Hepatocyte (in vitro differentiated cells): ENCODE results near the gene LDLRAP1. TPM values are rescaled to one million over a fixed set of nuclear protein-coding genes. Genes with fewer than 3 reads are reported as not detected.

Source experiments
- DNase-seq: peaks from one replicate; pipeline ENCODE4 v3.0.0-alpha.2; 2016; ENCODE audit warnings: low spot score
- H2AFZ ChIP-seq: fragments of 200-600 bp; sonication (generic); 2 replicates; pipeline ENCODE4 v1.6.0; 2016; ENCODE audit warnings: antibody characterized with exemption, mild to moderate bottlenecking
- H3K27ac ChIP-seq: fragments of 200-600 bp; sonication (generic); 2 replicates; pipeline ENCODE4 v1.5.1; 2016; ENCODE audit warnings: mild to moderate bottlenecking
- H3K27me3 ChIP-seq: fragments of 200-600 bp; sonication (generic); 2 replicates; pipeline ENCODE4 v1.6.1; 2016
- H3K36me3 ChIP-seq: fragments of 200-600 bp; sonication (generic); replicated peaks from 2 replicates; pipeline ENCODE4 v1.5.1; 2016; ENCODE audit warnings: low read depth; ENCODE audit not compliant: insufficient read depth
- H3K4me1 ChIP-seq: fragments of 200-600 bp; sonication (generic); 2 replicates; pipeline ENCODE4 v1.5.1; 2016; ENCODE audit warnings: mild to moderate bottlenecking, moderate library complexity; ENCODE audit not compliant: insufficient read depth
- H3K4me2 ChIP-seq: fragments of 200-600 bp; sonication (generic); 2 replicates; pipeline ENCODE4 v1.6.0; 2016
- H3K4me3 ChIP-seq: fragments of 200-600 bp; sonication (generic); 2 replicates; pipeline ENCODE4 v1.5.1; 2016; ENCODE audit warnings: mild to moderate bottlenecking
- H3K79me2 ChIP-seq: fragments of 200-600 bp; sonication (generic); 2 replicates; pipeline ENCODE4 v1.6.0; 2017; ENCODE audit warnings: mild to moderate bottlenecking
- H3K9me2 ChIP-seq: fragments of 200-600 bp; sonication (generic); replicated peaks from 2 replicates; pipeline ENCODE4 v1.6.0; 2017; ENCODE audit warnings: mild to moderate bottlenecking; ENCODE audit not compliant: insufficient read depth
- H3K9me3 ChIP-seq: fragments of 200-600 bp; sonication (generic); 2 replicates; pipeline ENCODE4 v1.5.1; 2016; ENCODE audit warnings: low read depth, mild to moderate bottlenecking
- H4K20me1 ChIP-seq: fragments of 200-600 bp; sonication (generic); 2 replicates; pipeline ENCODE4 v1.6.0; 2016; ENCODE audit warnings: mild to moderate bottlenecking; ENCODE audit not compliant: insufficient read depth, poor library complexity, severe bottlenecking
- EZH2 ChIP-seq: fragments of 200-600 bp; sonication (generic); IDR thresholded peaks from 2 replicates; pipeline ENCODE4 v1.6.1; 2016; ENCODE audit warnings: antibody characterized with exemption, mild to moderate bottlenecking, borderline replicate concordance
- EZH2phosphoT487 ChIP-seq: fragments of 200-600 bp; sonication (generic); IDR thresholded peaks from one replicate; pipeline ENCODE4 v1.6.1; 2018; ENCODE audit warnings: antibody characterized with exemption, mild to moderate bottlenecking, low read depth, moderate library complexity; ENCODE audit not compliant: unreplicated experiment, severe bottlenecking
- WGBS: methylation state at CpG from one replicate; pipeline ENCODE4 v1.1.6; 2016; ENCODE audit warnings: low lambda C conversion rate; ENCODE audit errors: missing lambda C conversion rate; 5-methylcytosine and 5-hydroxymethylcytosine counted together
- polyA plus RNA-seq: library from polyadenylated mRNA; unstranded; fragments of >200 nt; fragmentation: Nextera tagmentation; extraction: Ambion mirVana; gene quantifications from 2 replicates; pipeline ENCODE4 v1.2.1, GENCODE V29; 2016
- total RNA-seq: library from RNA; depleted of rRNA; stranded (reverse); fragments of >200 nt; gene quantifications from 2 replicates; pipeline ENCODE4 v1.2.3, GENCODE V29; 2014
- TF ChIP-seq, protein P1 (sequence below): fragments of 200-600 bp; sonication (generic); IDR thresholded peaks from 2 replicates; pipeline ENCODE4 v1.5.1; 2016; ENCODE audit warnings: antibody characterized with exemption, mild to moderate bottlenecking; ENCODE audit not compliant: poor library complexity

LDLRAP1 gene
- total and polyA plus RNA-seq, 2 experiments from 2014 or later: 17.3 to 27.5 TPM

DNA sequence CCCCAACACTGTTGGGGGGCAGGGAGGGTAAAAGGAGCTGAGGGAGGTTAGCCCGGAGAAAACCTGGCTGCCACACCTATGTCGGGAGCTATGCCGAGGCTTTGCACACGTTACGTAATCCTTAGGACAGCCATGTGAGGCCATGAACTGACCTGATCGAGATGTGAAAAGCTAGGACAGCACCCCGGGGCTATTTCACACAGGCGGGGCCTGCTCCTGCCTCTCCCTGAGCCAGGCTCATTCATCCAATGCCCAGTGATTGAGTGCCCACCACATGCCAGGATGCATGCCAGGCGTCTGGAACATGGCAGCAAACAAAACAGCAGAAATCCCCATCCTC is 30.2 kb downstream of the LDLRAP1 start:
- Histone ChIP-seq H3K4me1 (peaks cover 30% of the 10 kb centered on the region), H3K36me3 (no peaks in the 10 kb centered on the region), H3K9me2 (no peaks in the 10 kb centered on the region), H3K4me3 (no peak overlapping the region), H4K20me1 (no peaks in the 10 kb centered on the region), H3K79me2 (no peaks in the 10 kb centered on the region), H3K4me2 (peak overlapping the region; percentile 61), H3K9me3 (no peaks in the 10 kb centered on the region), H2AFZ (no peak overlapping the region), H3K27ac (peak overlapping the region; percentile 69), H3K27me3 (no peaks in the 10 kb centered on the region)
- no peak for TF ChIP-seq EZH2phosphoT487
- no peak for TF ChIP-seq EZH2
- TF ChIP-seq, protein P1, sequence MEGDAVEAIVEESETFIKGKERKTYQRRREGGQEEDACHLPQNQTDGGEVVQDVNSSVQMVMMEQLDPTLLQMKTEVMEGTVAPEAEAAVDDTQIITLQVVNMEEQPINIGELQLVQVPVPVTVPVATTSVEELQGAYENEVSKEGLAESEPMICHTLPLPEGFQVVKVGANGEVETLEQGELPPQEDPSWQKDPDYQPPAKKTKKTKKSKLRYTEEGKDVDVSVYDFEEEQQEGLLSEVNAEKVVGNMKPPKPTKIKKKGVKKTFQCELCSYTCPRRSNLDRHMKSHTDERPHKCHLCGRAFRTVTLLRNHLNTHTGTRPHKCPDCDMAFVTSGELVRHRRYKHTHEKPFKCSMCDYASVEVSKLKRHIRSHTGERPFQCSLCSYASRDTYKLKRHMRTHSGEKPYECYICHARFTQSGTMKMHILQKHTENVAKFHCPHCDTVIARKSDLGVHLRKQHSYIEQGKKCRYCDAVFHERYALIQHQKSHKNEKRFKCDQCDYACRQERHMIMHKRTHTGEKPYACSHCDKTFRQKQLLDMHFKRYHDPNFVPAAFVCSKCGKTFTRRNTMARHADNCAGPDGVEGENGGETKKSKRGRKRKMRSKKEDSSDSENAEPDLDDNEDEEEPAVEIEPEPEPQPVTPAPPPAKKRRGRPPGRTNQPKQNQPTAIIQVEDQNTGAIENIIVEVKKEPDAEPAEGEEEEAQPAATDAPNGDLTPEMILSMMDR: no peak
- peak; percentile 68 for DNase-seq
- 65% methylated on average over 8 of the region's 9 CpGs for WGBS

DNA sequence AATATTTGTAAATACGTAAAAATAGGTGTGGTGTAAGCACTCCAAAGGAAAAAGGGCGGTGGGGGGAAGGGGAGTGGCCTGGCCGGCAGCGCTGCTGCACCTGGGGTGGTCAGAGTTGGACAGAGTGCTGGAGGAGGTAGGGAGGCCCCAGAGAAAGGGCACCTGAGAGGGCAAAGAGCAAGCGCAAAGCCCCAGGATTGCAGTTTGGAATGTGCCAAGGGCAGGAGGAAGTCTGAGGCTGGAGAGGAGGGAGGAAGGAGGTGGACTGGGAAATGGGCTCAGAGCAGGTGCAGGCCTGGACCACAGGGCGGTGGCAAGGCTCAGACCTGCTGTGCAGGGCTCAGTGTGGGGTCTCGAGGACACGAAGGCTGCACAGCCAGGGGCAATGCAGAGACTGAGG is 30.6 kb downstream of the LDLRAP1 start:
- DNase-seq: no peak
- H4K20me1 ChIP-seq: no peaks in the 10 kb centered on the region

DNA sequence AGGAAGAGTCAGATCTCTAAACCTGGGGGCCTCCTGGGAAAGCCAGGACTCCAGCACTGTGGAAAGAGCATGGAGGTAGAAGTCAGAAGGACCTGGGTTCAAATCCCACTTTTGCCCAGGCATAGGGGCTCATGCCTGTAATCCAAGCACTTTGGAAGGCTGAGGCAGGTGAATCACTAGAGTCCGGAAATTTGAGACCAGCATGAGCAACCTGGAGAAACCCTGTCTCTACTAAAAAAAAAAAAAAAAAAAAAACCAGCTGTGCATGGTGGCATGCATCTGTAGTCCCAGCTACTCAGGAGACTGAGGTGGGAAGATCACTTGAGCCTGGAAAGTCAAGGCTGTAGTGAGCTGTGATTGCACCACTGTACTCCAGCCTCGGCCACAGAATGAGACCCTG is 31.8 kb downstream of the LDLRAP1 start:
- Histone ChIP-seq H3K36me3 (no peaks in the 10 kb centered on the region), H4K20me1 (no peaks in the 10 kb centered on the region), H3K4me2 (no peak overlapping the region), H3K4me1 (peaks cover 16% of the 10 kb centered on the region), H3K27me3 (no peaks in the 10 kb centered on the region), H3K27ac (no peak overlapping the region), H2AFZ (no peak overlapping the region), H3K9me2 (no peaks in the 10 kb centered on the region), H3K79me2 (no peaks in the 10 kb centered on the region), H3K9me3 (no peaks in the 10 kb centered on the region), H3K4me3 (no peak overlapping the region)
- 90% methylated on average over 2 of the region's 2 CpGs for WGBS
- DNase-seq: no peak
- TF ChIP-seq EZH2 (no peak), EZH2phosphoT487 (no peak)
- TF ChIP-seq, protein P1: no peak

More for the DNA sequence above, 30.6 kb downstream of the LDLRAP1 start:
- peak overlapping the region; percentile 61 for H3K4me2 ChIP-seq
- H3K36me3 ChIP-seq: no peaks in the 10 kb centered on the region
- peaks cover 26% of the 10 kb centered on the region for H3K4me1 ChIP-seq
- TF ChIP-seq, protein P1: no peak
- TF ChIP-seq EZH2: no peak
- no peak for TF ChIP-seq EZH2phosphoT487
- H3K27me3 ChIP-seq: no peaks in the 10 kb centered on the region
- no peaks in the 10 kb centered on the region for H3K9me3 ChIP-seq
- H2AFZ ChIP-seq: no peak overlapping the region
- H3K4me3 ChIP-seq: no peak overlapping the region
- H3K9me2 ChIP-seq: no peaks in the 10 kb centered on the region
- WGBS: 69% methylated on average over 8 of the region's 8 CpGs
- no peaks in the 10 kb centered on the region for H3K79me2 ChIP-seq
- H3K27ac ChIP-seq: peak overlapping the region; percentile 69
